NB4 (cell line): ENCODE measurements around the gene SLC16A14.

Experiments used
- DNase-seq: peaks from one replicate; pipeline ENCODE4 v3.0.0; 2010; ENCODE audit warnings: low read depth
- H3K4me3 ChIP-seq: one replicate; pipeline ENCODE4 v1.5.1; 2011; ENCODE audit warnings: mild to moderate bottlenecking, low read depth, low read length, moderate library complexity
- MYC ChIP-seq: IDR thresholded peaks from 2 replicates; pipeline ENCODE4 v1.6.1; 2011; ENCODE audit warnings: low read depth, low read length
- POLR2A ChIP-seq: IDR thresholded peaks from 2 replicates; pipeline ENCODE4 v1.6.1; 2011; ENCODE audit warnings: mild to moderate bottlenecking; ENCODE audit not compliant: insufficient read length; ENCODE audit errors: extremely low read depth
- TF ChIP-seq, protein P1 (sequence below): IDR thresholded peaks from 2 replicates; pipeline ENCODE4 v1.6.1; 2011; ENCODE audit warnings: low read depth, low read length
- TF ChIP-seq, protein P2 (sequence below): IDR thresholded peaks from one replicate; pipeline ENCODE4 v1.5.1; 2012; ENCODE audit warnings: low read depth, low read length

The SLC16A14 gene

DNA sequence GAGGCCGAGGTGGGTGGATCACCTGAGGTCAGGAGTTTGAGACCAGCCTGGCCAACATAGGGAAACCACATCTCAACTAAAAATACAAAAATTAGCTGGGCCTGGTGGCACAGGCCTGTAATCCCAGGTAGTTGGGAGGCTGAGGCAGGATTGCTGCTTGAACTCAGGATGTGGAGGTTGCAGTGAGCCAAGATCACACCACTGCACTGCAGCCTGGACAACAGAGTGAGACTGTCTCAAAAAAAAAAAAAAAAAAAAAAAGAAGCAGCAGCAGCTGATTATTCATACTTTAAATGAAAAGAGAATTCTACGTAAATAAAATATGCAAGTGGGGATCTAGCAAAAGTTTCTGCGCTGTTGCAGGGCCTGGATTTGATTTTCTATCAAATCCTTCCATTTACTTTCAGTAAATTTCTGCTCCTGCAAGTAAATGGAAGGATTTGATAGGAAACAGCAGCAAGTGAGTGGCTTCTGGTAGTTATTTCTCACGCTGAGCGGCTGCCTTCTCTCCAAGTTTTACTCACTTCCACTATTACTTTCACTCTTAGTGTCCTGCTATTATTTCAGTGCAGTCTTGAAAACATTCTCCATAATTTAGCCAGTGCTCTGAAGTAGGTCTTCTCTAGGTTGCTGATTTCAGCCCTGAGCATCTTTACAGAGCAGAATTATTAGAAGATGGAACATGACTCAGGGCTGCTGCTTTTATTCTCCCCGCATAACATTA, 68.4 kb downstream of the SLC16A14 start:
- no peak for DNase-seq
- no peak overlapping the region for H3K4me3 ChIP-seq
- TF ChIP-seq MYC (no peak), POLR2A (no peak)
- TF ChIP-seq, protein P1, sequence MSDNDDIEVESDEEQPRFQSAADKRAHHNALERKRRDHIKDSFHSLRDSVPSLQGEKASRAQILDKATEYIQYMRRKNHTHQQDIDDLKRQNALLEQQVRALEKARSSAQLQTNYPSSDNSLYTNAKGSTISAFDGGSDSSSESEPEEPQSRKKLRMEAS: no peak
- TF ChIP-seq, protein P2, sequence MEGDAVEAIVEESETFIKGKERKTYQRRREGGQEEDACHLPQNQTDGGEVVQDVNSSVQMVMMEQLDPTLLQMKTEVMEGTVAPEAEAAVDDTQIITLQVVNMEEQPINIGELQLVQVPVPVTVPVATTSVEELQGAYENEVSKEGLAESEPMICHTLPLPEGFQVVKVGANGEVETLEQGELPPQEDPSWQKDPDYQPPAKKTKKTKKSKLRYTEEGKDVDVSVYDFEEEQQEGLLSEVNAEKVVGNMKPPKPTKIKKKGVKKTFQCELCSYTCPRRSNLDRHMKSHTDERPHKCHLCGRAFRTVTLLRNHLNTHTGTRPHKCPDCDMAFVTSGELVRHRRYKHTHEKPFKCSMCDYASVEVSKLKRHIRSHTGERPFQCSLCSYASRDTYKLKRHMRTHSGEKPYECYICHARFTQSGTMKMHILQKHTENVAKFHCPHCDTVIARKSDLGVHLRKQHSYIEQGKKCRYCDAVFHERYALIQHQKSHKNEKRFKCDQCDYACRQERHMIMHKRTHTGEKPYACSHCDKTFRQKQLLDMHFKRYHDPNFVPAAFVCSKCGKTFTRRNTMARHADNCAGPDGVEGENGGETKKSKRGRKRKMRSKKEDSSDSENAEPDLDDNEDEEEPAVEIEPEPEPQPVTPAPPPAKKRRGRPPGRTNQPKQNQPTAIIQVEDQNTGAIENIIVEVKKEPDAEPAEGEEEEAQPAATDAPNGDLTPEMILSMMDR: no peak

DNA sequence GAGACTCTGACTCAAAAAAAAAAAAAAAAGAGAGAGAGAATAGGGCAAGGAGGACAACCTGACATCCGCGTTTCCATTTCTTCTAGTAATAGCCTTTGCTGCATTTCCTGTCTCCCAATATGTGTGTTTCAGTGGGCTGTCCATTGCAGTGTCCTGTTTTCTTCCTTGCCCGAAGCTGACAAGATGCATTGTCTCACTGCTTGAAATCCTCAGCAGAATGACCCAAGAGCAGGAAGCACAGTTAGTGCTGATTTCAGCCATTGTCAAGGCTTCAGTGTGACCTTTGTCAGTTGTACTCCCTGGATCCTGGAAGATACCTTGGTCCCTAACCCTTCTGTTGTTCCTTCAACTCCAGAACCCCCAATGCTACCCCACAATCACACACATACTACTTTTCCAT, 71.2 kb downstream of the SLC16A14 start:
- TF ChIP-seq, protein P1: no peak
- TF ChIP-seq, protein P2: no peak
- no peak for TF ChIP-seq MYC
- no peak for TF ChIP-seq POLR2A
- no peak overlapping the region for H3K4me3 ChIP-seq
- no peak for DNase-seq

DNA sequence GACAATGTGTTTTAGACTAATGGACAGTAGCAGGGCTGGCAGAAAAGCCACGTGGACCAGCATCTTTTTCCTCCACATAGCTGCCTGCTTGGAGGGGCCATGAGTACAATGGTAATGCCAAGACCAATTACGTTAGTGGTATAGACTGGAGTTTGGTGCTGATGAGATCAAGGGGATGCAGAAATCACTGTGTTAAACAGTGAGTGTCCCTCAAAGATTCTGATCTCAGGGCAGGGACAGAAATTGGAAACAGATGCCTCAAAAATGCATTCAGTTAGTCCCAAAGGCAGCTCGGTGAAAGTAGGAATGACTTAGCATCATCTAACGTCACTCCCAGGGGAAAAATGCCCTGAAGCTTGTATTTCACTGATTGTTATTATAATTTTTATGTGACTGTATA, 72.4 kb downstream of the SLC16A14 start:
- no peak overlapping the region for H3K4me3 ChIP-seq
- no peak for DNase-seq
- TF ChIP-seq MYC (no peak), POLR2A (no peak)
- TF ChIP-seq, protein P1: no peak

DNA sequence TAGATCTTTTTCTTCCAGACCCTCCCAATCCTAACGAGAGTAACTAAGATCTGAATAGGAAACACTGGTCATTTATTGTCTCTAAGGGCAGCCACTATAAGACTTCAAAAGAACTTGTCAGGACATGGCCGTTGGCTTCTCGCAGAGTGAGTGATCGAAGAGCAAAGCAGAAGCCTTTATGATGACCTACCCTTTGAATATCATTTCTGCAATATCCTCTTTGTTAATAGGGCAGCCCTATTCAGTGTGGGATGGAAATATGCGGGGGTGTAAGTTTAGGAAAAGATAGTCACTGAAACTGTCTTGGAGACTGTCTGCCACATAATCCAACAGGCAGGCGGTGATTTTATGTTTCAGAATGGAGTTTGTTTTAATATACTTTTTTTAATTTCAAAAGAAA, 75.5 kb downstream of the SLC16A14 start:
- DNase-seq: no peak
- H3K4me3 ChIP-seq: no peak overlapping the region
- TF ChIP-seq POLR2A: no peak
- TF ChIP-seq, protein P2: no peak
- TF ChIP-seq MYC: no peak
- TF ChIP-seq, protein P1: no peak
